GM20431 (cell line): ENCODE measurements around the gene ABCC4.

Experiments
- in situ Hi-C: fragments of 300-500 bp; cut with MseI, MboI; formaldehyde crosslinking; loops from one replicate; pipeline ENCODE4 v1.15.0; 2020; ENCODE audit warnings: low sequenced_read_pairs; ENCODE audit not compliant: unreplicated experiment

Gene ABCC4

DNA sequence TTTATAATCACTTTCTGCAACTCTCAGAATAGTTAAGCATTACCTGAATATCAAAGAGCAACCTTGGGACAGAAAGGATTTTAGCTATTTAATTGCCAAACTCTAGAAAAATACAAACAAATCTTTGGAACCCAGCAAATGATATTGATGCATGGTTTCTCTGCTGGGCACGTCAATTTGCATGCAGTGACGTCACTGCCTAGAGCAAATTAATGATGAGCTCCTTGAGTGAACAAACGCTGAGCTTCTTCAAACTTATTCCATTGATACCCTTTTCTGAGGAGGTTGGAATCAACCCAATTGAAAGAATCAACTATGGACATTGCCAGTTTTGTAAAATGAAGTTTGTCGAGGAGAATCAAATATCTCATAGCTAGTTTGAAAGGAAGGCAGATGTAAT lies 329.0 kb downstream of the ABCC4 start:
- in situ Hi-C loops: no loop called here
